Measurements from ENCODE around the gene CRIP2. TPM values are rescaled to one million over a fixed set of nuclear protein-coding genes. Genes with fewer than 3 reads are reported as not detected.
A peak's percentile ranks its signal among the peaks of the same experiment; 100 is the strongest.

Gene CRIP2
- total and polyA plus RNA-seq, 9 of the 15 experiments (the other 6 are each of a cell fraction or from before 2014, with no cell fraction given) = 0.18 to 2.0 (median 0.69) TPM; not detected in 1

DNA sequence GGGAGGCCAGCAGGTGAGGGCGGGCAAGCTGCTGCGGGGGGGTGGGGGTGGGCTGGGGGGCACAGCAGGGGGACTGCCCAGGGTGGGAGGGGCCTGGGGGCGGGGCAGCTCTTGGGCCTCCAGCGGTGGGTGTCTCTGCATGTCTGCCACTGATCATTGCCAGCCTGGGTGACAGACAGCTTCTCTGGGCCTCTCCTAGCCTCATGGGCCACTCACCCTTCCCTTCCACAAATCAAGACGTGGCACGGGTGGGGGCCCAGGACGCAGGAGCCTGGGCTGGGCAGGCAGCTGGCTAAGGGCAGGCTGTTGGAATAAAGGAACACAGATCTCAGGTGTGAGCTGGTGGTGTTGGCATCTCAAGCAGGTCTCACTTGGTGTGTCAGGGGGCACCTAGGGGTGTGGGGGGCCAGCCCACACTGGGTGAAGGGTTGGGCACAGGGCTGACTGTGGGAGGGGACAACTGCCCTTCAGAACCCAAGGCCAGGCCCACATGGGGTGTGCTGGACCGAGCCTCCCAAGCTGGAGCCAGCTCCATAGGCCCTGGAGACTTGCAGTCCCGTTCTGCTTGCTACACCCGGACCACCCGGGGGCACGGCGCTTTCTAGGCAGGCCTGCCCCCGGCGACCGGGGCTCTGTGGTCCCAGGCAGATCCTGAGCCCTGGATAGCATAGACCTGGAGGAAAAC lies 19.4 kb downstream of the CRIP2 start:
- ChIA-PET CTCF (ENCODE audit: low intra/inter-chr PET ratio) (no interaction called here), POLR2A (interaction anchor here (1.1 kb wide), 1 partner anchor 18 kb away, joined by 3 read pairs; no protein-coding TSS in a partner anchor)
- no TSS peak for BruUV-seq (replicated peaks)
- Histone ChIP-seq H3K9ac (ENCODE audit: insufficient read depth in 1 of 2, low read depth in 2 of 2, low read length in 2 of 2) (peak overlapping the region in 1 of 2 experiments; percentile 9; a peak in 1 of 4 replicates), H3K27me3 (ENCODE audit: control insufficient read depth in 2 of 2, insufficient read depth in 2 of 2, low read length in 2 of 2) (no peaks in the 10 kb centered on the region), H4K20me1 (replicated peaks; ENCODE audit: control insufficient read depth, insufficient read depth, low read length) (peaks cover 6% of the 10 kb centered on the region), H3K27ac (ENCODE audit: extremely low read depth, low read depth, low read length) (no peak overlapping the region), H3K4me1 (replicated peaks in 1 of 2; ENCODE audit: control insufficient read depth in 2 of 2, insufficient read depth in 2 of 2, low read length in 2 of 2) (peaks cover 0 to 79% of the 10 kb centered on the region in 2 experiments; a peak in 4 of 5 replicates), H3K4me2 (ENCODE audit: insufficient read depth, low read length) (no peak overlapping the region), H2AFZ (ENCODE audit: low read depth, low read length) (no peak overlapping the region), H3K9me3 (replicated peaks; ENCODE audit: control insufficient read depth, insufficient read depth, low read depth, low read length) (no peaks in the 10 kb centered on the region), H3K79me2 (ENCODE audit: control insufficient read depth, insufficient read depth, low read length) (peaks cover 5% of the 10 kb centered on the region; the same call in 2 of the 3 replicates), H3K36me3 (ENCODE audit: control insufficient read depth, insufficient read depth, low read length) (peaks cover 2% of the 10 kb centered on the region; the same call in 1 of the 3 replicates), H3K4me3 (no peak overlapping the region), H3K9me1 (ENCODE audit: control insufficient read depth, insufficient read depth, low read length) (no peaks in the 10 kb centered on the region)
- in situ Hi-C loops (cut with MboI) (no loop called here), intact Hi-C loops (cut with micrococcal nuclease) (no loop called here)
- no peak for ATAC-seq
- 88% methylated on average over 8 of the region's 16 CpGs for WGBS (ENCODE audit: insufficient coverage, low coverage, missing lambda C conversion rate)
- no peak for FAIRE-seq
- DNase-seq (ENCODE audit: extremely low read depth in 1 of 4, low spot score in 3 of 4) = no peak
- TF ChIP-seq DACH1 (IDR thresholded peaks at IDR 0.05; ENCODE audit: partially characterized antibody) (no peak), SP1 (CRISPR knock-in tag; IDR thresholded peaks at IDR 0.05) (no peak), HLTF (IDR thresholded peaks at IDR 0.05) (no peak), CHCHD3 (CRISPR knock-in tag; IDR thresholded peaks at IDR 0.05) (no peak), IRF2 (CRISPR knock-in tag; IDR thresholded peaks at IDR 0.05) (no peak), RBM22 (IDR thresholded peaks at IDR 0.05; ENCODE audit: low read depth, low read length, poor library complexity, severe bottlenecking) (no peak), ZNF3 (CRISPR knock-in tag; IDR thresholded peaks at IDR 0.05) (no peak)
- TF ChIP-seq, protein P1, sequence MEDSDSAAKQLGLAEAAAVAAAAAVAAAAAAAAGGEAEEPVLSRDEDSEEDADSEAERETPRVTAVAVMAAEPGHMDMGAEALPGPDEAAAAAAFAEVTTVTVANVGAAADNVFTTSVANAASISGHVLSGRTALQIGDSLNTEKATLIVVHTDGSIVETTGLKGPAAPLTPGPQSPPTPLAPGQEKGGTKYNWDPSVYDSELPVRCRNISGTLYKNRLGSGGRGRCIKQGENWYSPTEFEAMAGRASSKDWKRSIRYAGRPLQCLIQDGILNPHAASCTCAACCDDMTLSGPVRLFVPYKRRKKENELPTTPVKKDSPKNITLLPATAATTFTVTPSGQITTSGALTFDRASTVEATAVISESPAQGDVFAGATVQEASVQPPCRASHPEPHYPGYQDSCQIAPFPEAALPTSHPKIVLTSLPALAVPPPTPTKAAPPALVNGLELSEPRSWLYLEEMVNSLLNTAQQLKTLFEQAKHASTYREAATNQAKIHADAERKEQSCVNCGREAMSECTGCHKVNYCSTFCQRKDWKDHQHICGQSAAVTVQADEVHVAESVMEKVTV (CRISPR knock-in tag; IDR thresholded peaks at IDR 0.05) = no peak
- TF ChIP-seq, protein P2, sequence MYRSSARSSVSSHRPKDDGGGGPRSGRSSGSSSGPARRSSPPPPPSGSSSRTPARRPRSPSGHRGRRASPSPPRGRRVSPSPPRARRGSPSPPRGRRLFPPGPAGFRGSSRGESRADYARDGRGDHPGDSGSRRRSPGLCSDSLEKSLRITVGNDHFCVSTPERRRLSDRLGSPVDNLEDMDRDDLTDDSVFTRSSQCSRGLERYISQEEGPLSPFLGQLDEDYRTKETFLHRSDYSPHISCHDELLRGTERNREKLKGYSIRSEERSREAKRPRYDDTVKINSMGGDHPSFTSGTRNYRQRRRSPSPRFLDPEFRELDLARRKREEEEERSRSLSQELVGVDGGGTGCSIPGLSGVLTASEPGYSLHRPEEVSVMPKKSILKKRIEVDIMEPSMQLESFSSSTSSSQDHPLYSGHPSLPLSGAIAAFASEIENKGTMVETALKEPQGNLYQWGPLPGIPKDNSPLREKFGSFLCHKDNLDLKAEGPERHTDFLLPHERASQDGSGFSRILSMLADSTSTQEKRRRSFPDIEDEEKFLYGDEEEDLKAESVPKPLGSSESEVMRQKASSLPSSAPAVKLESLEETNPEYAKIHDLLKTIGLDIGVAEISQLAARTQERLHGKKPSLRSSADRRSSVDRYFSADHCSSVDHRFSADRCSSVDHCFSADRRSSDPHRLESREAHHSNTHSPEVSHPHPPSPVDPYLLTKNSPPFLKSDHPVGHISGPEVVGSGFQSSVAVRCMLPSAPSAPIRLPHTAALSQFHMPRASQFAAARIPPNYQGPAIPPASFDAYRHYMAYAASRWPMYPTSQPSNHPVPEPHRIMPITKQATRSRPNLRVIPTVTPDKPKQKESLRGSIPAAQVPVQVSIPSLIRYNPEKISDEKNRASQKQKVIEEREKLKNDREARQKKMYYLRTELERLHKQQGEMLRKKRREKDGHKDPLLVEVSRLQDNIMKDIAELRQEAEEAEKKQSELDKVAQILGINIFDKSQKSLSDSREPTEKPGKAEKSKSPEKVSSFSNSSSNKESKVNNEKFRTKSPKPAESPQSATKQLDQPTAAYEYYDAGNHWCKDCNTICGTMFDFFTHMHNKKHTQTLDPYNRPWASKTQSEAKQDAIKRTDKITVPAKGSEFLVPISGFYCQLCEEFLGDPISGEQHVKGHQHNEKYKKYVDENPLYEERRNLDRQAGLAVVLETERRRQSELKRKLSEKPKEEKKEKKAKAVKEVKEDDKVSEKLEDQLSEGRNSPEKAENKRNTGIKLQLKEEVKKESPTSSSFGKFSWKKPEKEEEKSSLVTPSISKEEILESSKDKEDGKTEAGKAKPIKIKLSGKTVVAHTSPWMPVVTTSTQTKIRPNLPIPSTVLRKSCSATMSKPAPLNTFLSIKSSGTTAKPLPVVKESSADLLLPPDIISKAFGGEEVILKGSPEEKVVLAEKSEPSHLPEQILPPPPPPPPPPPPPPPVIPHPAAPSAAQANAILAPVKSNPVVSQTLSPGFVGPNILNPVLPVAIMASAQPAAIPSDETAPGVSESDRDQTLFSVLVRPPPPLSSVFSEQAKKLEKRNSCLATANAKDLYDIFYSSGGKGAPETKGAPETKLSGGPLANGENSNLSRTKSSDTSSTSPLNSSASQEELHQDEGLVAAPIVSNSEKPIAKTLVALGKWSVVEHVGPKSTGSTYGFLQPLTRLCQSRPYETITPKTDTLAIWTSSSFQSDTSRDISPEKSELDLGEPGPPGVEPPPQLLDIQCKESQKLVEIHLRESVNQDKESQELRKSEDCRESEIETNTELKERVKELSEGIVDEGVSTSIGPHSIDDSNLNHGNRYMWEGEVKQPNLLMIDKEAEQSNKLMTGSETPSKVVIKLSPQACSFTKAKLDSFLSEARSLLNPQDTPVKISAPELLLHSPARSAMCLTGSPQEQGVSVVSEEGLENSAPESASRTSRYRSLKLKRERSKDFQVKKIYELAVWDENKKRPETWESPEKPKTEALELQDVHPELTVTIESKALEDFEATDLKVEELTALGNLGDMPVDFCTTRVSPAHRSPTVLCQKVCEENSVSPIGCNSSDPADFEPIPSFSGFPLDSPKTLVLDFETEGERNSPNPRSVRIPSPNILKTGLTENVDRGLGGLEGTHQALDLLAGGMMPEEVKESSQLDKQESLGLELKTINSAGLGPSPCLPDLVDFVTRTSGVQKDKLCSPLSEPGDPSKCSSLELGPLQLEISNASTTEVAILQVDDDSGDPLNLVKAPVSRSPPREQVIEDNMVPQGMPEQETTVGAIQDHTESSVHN (IDR thresholded peaks at IDR 0.05; ENCODE audit: borderline replicate concordance in 1 of 2, low read depth in 1 of 2) = no peak
- TF ChIP-seq, protein P3, sequence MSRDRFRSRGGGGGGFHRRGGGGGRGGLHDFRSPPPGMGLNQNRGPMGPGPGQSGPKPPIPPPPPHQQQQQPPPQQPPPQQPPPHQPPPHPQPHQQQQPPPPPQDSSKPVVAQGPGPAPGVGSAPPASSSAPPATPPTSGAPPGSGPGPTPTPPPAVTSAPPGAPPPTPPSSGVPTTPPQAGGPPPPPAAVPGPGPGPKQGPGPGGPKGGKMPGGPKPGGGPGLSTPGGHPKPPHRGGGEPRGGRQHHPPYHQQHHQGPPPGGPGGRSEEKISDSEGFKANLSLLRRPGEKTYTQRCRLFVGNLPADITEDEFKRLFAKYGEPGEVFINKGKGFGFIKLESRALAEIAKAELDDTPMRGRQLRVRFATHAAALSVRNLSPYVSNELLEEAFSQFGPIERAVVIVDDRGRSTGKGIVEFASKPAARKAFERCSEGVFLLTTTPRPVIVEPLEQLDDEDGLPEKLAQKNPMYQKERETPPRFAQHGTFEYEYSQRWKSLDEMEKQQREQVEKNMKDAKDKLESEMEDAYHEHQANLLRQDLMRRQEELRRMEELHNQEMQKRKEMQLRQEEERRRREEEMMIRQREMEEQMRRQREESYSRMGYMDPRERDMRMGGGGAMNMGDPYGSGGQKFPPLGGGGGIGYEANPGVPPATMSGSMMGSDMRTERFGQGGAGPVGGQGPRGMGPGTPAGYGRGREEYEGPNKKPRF (IDR thresholded peaks at IDR 0.05; ENCODE audit: low read depth, low read length) = no peak
